Measurements from ENCODE around the gene UNC5A. TPM values are rescaled to one million over a fixed set of nuclear protein-coding genes. Genes with fewer than 3 reads are reported as not detected.

Gene UNC5A
- total and polyA plus RNA-seq, 10 of the 15 experiments (the other 5 are each of a cell fraction or from before 2014, with no cell fraction given): not detected

DNA sequence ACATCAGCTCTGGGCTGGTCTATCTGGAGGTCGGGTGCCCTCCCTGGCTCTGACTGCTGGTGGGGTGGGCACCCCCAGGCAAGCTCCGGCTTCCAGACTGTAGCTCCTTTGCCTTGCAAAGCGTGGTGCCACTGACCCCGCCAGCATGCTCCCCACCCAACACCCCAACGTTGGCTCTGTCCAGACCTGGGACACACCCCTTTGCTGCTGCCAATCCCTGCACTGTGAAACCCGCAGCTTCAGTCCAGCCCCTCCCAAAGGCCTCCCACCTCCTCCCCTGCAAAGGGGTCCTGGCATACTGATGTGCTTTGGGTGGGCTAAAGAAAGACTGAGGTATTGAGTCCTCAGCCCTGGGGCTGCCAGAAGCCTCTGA, 3.9 kb downstream of the UNC5A start:
- ChIA-PET CTCF (interaction anchor here (1.2 kb wide), 1 partner anchor 154 kb away, joined by 4 read pairs; no protein-coding TSS in a partner anchor), SMC1A (ENCODE audit: uncharacterized antibody, unreplicated experiment) (no interaction called here), RAD21 (ENCODE audit: unreplicated experiment) (no interaction called here), POLR2A (no interaction called here)
- Histone ChIP-seq H4K20me1 (ENCODE audit: control insufficient read depth, insufficient read depth) (no peaks in the 10 kb centered on the region), H3K9me3 (replicated peaks; ENCODE audit: control insufficient read depth, insufficient read depth, low read length) (no peaks in the 10 kb centered on the region), H3K27ac (ENCODE audit: control insufficient read depth, insufficient read depth) (no peak overlapping the region), H2AFZ (ENCODE audit: control insufficient read depth, low read depth, low read length) (no peak overlapping the region), H3K27me3 (replicated peaks in 1 of 2; ENCODE audit: control insufficient read depth in 2 of 2, insufficient read depth in 2 of 2, low read length in 1 of 2) (peaks cover 16 to 17% of the 10 kb centered on the region in 2 experiments; a peak in 3 of 4 replicates), H3K4me3 (no peak overlapping the region), H3K36me3 (ENCODE audit: control insufficient read depth in 2 of 2, insufficient read depth in 2 of 2, low read length in 1 of 2) (no peaks in the 10 kb centered on the region), H3K4me2 (ENCODE audit: control insufficient read depth, insufficient read depth) (no peak overlapping the region), H3K4me1 (ENCODE audit: control insufficient read depth, insufficient read depth, low read length) (no peaks in the 10 kb centered on the region), H3K79me2 (ENCODE audit: control insufficient read depth, insufficient read depth, low read length) (no peaks in the 10 kb centered on the region), H3K9ac (ENCODE audit: control insufficient read depth, insufficient read depth, low read length) (no peak overlapping the region)
- no peak for TF ChIP-seq ZSCAN29 (IDR thresholded peaks at IDR 0.05)
- no peak for TF ChIP-seq DPF2 (IDR thresholded peaks at IDR 0.05)
- no peak for TF ChIP-seq ETV6 (conservative IDR thresholded peaks at IDR 0.05 in 1 of 2, IDR thresholded peaks at IDR 0.05 in 1 of 2; ENCODE audit: borderline replicate concordance in 1 of 2, low read depth in 1 of 2)
- no peak for TF ChIP-seq CHD2 (IDR thresholded peaks at IDR 0.05; ENCODE audit: borderline replicate concordance, low read depth, low read length)
- intact Hi-C loops (cut with micrococcal nuclease; ENCODE audit: unreplicated experiment): loop anchor here (10.0 kb wide), 1 partner anchor 141 kb away; no protein-coding TSS in a partner anchor
- no peak for DNase-seq (ENCODE audit: low read depth, low spot score)
- BruUV-seq (replicated peaks): no TSS peak
- in situ Hi-C loops (cut with MboI): no loop called here
- WGBS (ENCODE audit: insufficient coverage, insufficient replicate concordance, low lambda C conversion rate, missing lambda C conversion rate): 12% methylated on average over 6 of the region's 6 CpGs
- no peak for FAIRE-seq
- ATAC-seq: no peak

- whole genome bisulfite sequencing (ENCODE audit: insufficient coverage, insufficient replicate concordance, low lambda C conversion rate, missing lambda C conversion rate): 3% methylated on average over 10 of the region's 10 CpGs
- intact Hi-C loops (cut with micrococcal nuclease; ENCODE audit: unreplicated experiment) (loop anchor here (5.0 to 10.0 kb wide), 2 partner anchors 140 to 297 kb away; no protein-coding TSS in a partner anchor), in situ Hi-C loops (cut with MboI) (no loop called here)
- ChIA-PET RAD21 (ENCODE audit: unreplicated experiment) (no interaction called here), CTCF (no interaction called here), SMC1A (ENCODE audit: uncharacterized antibody, unreplicated experiment) (no interaction called here), POLR2A (no interaction called here)
- H3K4me1 ChIP-seq (ENCODE audit: control insufficient read depth, insufficient read depth, low read length): no peaks in the 10 kb centered on the region
- H3K9ac ChIP-seq (ENCODE audit: control insufficient read depth, insufficient read depth, low read length): no peak overlapping the region
- H2AFZ ChIP-seq (ENCODE audit: control insufficient read depth, low read depth, low read length): no peak overlapping the region
- peaks cover 13 to 14% of the 10 kb centered on the region in 2 experiments; a peak in 3 of 4 replicates for H3K27me3 ChIP-seq (replicated peaks in 1 of 2; ENCODE audit: control insufficient read depth in 2 of 2, insufficient read depth in 2 of 2, low read length in 1 of 2)
- no peaks in the 10 kb centered on the region for H4K20me1 ChIP-seq (ENCODE audit: control insufficient read depth, insufficient read depth)
- H3K4me2 ChIP-seq (ENCODE audit: control insufficient read depth, insufficient read depth): no peak overlapping the region
- no peak for ATAC-seq
- no TSS peak for BruUV-seq (replicated peaks)
- H3K9me3 ChIP-seq (replicated peaks; ENCODE audit: control insufficient read depth, insufficient read depth, low read length): no peaks in the 10 kb centered on the region
- H3K79me2 ChIP-seq (ENCODE audit: control insufficient read depth, insufficient read depth, low read length): no peaks in the 10 kb centered on the region
- H3K27ac ChIP-seq (ENCODE audit: control insufficient read depth, insufficient read depth): no peak overlapping the region
- H3K4me3 ChIP-seq: no peak overlapping the region
- DNase-seq (ENCODE audit: low read depth, low spot score): no peak
- no peak for FAIRE-seq
- H3K36me3 ChIP-seq (ENCODE audit: control insufficient read depth in 2 of 2, insufficient read depth in 2 of 2, low read length in 1 of 2): no peaks in the 10 kb centered on the region
- TF ChIP-seq SUZ12 (IDR thresholded peaks at IDR 0.05; ENCODE audit: unreplicated experiment): no peak
- TF ChIP-seq EP300 (IDR thresholded peaks at IDR 0.05; ENCODE audit: borderline replicate concordance in 1 of 2, control insufficient read depth in 1 of 2, low read depth in 2 of 2, low read length in 2 of 2): no peak
- TF ChIP-seq ESRRA (IDR thresholded peaks at IDR 0.05; ENCODE audit: low read length): no peak
- no peak for TF ChIP-seq DPF2 (IDR thresholded peaks at IDR 0.05)
- no peak for TF ChIP-seq SMAD1 (IDR thresholded peaks at IDR 0.05; ENCODE audit: low read depth, partially characterized antibody)
- TF ChIP-seq ETV6 (conservative IDR thresholded peaks at IDR 0.05 in 1 of 2, IDR thresholded peaks at IDR 0.05 in 1 of 2; ENCODE audit: borderline replicate concordance in 1 of 2, low read depth in 1 of 2): no peak
- no peak for TF ChIP-seq ELK1 (IDR thresholded peaks at IDR 0.05; ENCODE audit: low read depth, low read length)
- no peak for TF ChIP-seq RUNX3 (IDR thresholded peaks at IDR 0.05; ENCODE audit: low read length)
- TF ChIP-seq CHD2 (IDR thresholded peaks at IDR 0.05; ENCODE audit: borderline replicate concordance, low read depth, low read length): no peak
- TF ChIP-seq RB1 (IDR thresholded peaks at IDR 0.05; ENCODE audit: borderline replicate concordance): no peak
- no peak for TF ChIP-seq STAT3 (IDR thresholded peaks at IDR 0.05; ENCODE audit: low read depth, low read length)
- TF ChIP-seq, protein P1, sequence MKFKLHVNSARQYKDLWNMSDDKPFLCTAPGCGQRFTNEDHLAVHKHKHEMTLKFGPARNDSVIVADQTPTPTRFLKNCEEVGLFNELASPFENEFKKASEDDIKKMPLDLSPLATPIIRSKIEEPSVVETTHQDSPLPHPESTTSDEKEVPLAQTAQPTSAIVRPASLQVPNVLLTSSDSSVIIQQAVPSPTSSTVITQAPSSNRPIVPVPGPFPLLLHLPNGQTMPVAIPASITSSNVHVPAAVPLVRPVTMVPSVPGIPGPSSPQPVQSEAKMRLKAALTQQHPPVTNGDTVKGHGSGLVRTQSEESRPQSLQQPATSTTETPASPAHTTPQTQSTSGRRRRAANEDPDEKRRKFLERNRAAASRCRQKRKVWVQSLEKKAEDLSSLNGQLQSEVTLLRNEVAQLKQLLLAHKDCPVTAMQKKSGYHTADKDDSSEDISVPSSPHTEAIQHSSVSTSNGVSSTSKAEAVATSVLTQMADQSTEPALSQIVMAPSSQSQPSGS (IDR thresholded peaks at IDR 0.05; ENCODE audit: low read length): no peak
- no peak for TF ChIP-seq BRCA1 (IDR thresholded peaks at IDR 0.05; ENCODE audit: low read depth, low read length)
- TF ChIP-seq BMI1 (IDR thresholded peaks at IDR 0.05; ENCODE audit: borderline replicate concordance): no peak
Measured at GRCh38 chr5:176814836-176815438, 4.6 kb downstream of the UNC5A start.

Measured in GM12878 (cell line).